HG03280 (cell line): ENCODE data around the gene GALT.
"Not testable (repeated sequence)": the region's sequence is repeated elsewhere in the genome, so short reads cannot be mapped to it uniquely, and the experiment has no call there.

ENCODE experiments used
- ATAC-seq: cut with Tn5 transposase; IDR thresholded peaks from one replicate; pipeline ENCODE4 v1.9.1; 2021; ENCODE audit warnings: mild to moderate bottlenecking, moderate library complexity; ENCODE audit not compliant: unreplicated experiment

GALT gene

GRCh38 chr9:34625186-34625486, 21.3 kb upstream of the GALT start:
- ATAC-seq = no peak

GRCh38 chr9:34627716-34628655, 18.5 kb upstream of the GALT start:
- ATAC-seq = no peak

GRCh38 chr9:34628656-34629490, 17.6 kb upstream of the GALT start, which contains the start of gene ARID3C:
Gene ARID3C, minus strand, starts transcription at chr9:34629066. Its CDS starts 1,052 bp downstream, at chr9:34628014.
- no peak for ATAC-seq

- no peak for ATAC-seq
Observed at GRCh38 chr9:34629491-34629808, 17.0 kb upstream of the GALT start.

- no peak for ATAC-seq
Observed at GRCh38 chr9:34630402-34631154, 15.9 kb upstream of the GALT start.

GRCh38 chr9:34633166-34633565, 13.3 kb upstream of the GALT start:
- ATAC-seq = no peak

GRCh38 chr9:34633851-34634550, 12.5 kb upstream of the GALT start:
- ATAC-seq = peak; percentile 29

GRCh38 chr9:34634551-34635248, 11.8 kb upstream of the GALT start:
- ATAC-seq = no peak

GRCh38 chr9:34635556-34635955, 10.9 kb upstream of the GALT start:
- no peak for ATAC-seq

- no peak for ATAC-seq
Observed at GRCh38 chr9:34636791-34637355, 9.6 kb upstream of the GALT start.

GRCh38 chr9:34637356-34638137, 8.9 kb upstream of the GALT start, which contains the start of gene SIGMAR1:
Gene SIGMAR1, minus strand, starts transcription at chr9:34637787. Its CDS starts 90 bp downstream, at chr9:34637697.
- peak; percentile 93 for ATAC-seq

GRCh38 chr9:34638138-34638445, 8.4 kb upstream of the GALT start:
- peak; percentile 2 for ATAC-seq

GRCh38 chr9:34639322-34639721, 7.2 kb upstream of the GALT start:
- ATAC-seq = not testable (repeated sequence)

- ATAC-seq = no peak
Observed at GRCh38 chr9:34642679-34643078, 3.8 kb upstream of the GALT start.

GRCh38 chr9:34644766-34645314, 1.6 kb upstream of the GALT start:
- no peak for ATAC-seq

- ATAC-seq = no peak
Observed at GRCh38 chr9:34647084-34647403, 569 bp downstream of the GALT start.

- no peak for ATAC-seq
Observed at GRCh38 chr9:34647651-34648050, 1.2 kb downstream of the GALT start.

- ATAC-seq = no peak
Observed at GRCh38 chr9:34648673-34649072, 2.2 kb downstream of the GALT start.

GRCh38 chr9:34650816-34651215, 4.3 kb downstream of the GALT start:
- no peak for ATAC-seq
